Naive thymus-derived CD8-positive, alpha-beta T cell (primary cell): ENCODE measurements around the gene FCN1. TPM values are rescaled to one million over a fixed set of nuclear protein-coding genes. Genes with fewer than 3 reads are reported as not detected.

Experiments
- ATAC-seq, 2 donors: fragments of 150-1000 bp; cut with Tn5 transposase in 1 of 2; sonication (Bioruptor Pico), chemical (Tn5 transposase) in 1 of 2; 1 replicate in 1 of 2; 2 replicates in 1 of 2; pipeline ENCODE4 v1.10.0; 2021; ENCODE audit warnings: mild to moderate bottlenecking in 2 of 2, moderate library complexity in 2 of 2
- POLR2A ChIA-PET: fragments of 350-600 bp; sonication (Branson Sonifier 250); formaldehyde crosslinking; loops from one replicate; lab custom pipeline; 2021; ENCODE audit warnings: antibody characterized with exemption; lab: Charles Lee
- DNase-seq, 10 donors: peaks; one replicate each; pipeline versions ENCODE4 v3.0.0 to v3.0.0-alpha.2; 2020 to 2022
- H3K27ac Mint-ChIP-seq, 10 donors: one replicate each; pipeline ENCODE4 v1.8.0; 2020 to 2022; ENCODE audit warnings: mild to moderate bottlenecking in 10 of 10, mixed read lengths in 10 of 10, moderate library complexity in 4 of 10, inconsistent platforms in 1 of 10
- H3K27me3 Mint-ChIP-seq, 5 donors: one replicate each; pipeline ENCODE4 v1.8.0; 2021 to 2022; ENCODE audit warnings: mixed read lengths in 5 of 5
- H3K36me3 Mint-ChIP-seq, 3 donors: one replicate each; pipeline ENCODE4 v1.8.0; 2020 to 2022; ENCODE audit warnings: mixed read lengths in 3 of 3, mild to moderate bottlenecking in 2 of 3, inconsistent platforms in 1 of 3
- H3K4me1 Mint-ChIP-seq, 4 donors: one replicate each; pipeline ENCODE4 v1.8.0; 2021 to 2022; ENCODE audit warnings: mixed read lengths in 4 of 4
- H3K4me3 Mint-ChIP-seq, 10 donors: one replicate each; pipeline ENCODE4 v1.8.0; 2020 to 2022; ENCODE audit warnings: mild to moderate bottlenecking in 10 of 10, mixed read lengths in 10 of 10, moderate library complexity in 6 of 10, inconsistent platforms in 1 of 10
- H3K9me3 Mint-ChIP-seq, 9 donors: one replicate each; pipeline ENCODE4 v1.8.0; 2020 to 2022; ENCODE audit warnings: mixed read lengths in 9 of 9, mild to moderate bottlenecking in 3 of 9, inconsistent platforms in 1 of 9, moderate library complexity in 1 of 9
- polyA plus RNA-seq, 3 donors: library from polyadenylated mRNA; unstranded; fragments of 300-500 nt; fragmentation: Illumina TruSeq; gene quantifications; one replicate each; pipeline ENCODE4 v1.2.3, GENCODE V29; 2021
- total RNA-seq, 8 experiments: library from RNA in 2 of 8; stranded (reverse) in 2 of 8; gene quantifications; one replicate each; pipeline ENCODE4 v1.2.3 and lab custom pipeline; 2021 to 2026

FCN1 gene
- total and polyA plus RNA-seq, 5 experiments from 2014 or later = 0.59 to 3.1 (median 1.3) TPM

- no peaks in the 10 kb centered on the region for H3K36me3 Mint-ChIP-seq
- peak in 1 of 10 donors; percentile 6 for DNase-seq
These were observed 29.0 kb downstream of the FCN1 start for GRCh38 chr9:134888603-134889190.

GRCh38 chr9:134887686-134888602 is 29.8 kb downstream of the FCN1 start:
- Mint-ChIP-seq H3K36me3 (no peaks in the 10 kb centered on the region), H3K27ac (peak overlapping the region in 2 of 10 donors; percentile 40 to 56), H3K27me3 (peaks cover 6 to 24% (median 11%) of the 10 kb centered on the region in 5 donors), H3K4me1 (peaks cover 0 to 11% (median 3%) of the 10 kb centered on the region in 4 donors), H3K4me3 (no peak overlapping the region), H3K9me3 (no peaks in the 10 kb centered on the region)
- ATAC-seq (no peak), DNase-seq (peak in 1 of 10 donors; percentile 16)
- POLR2A ChIA-PET = no interaction called here

More at GRCh38 chr9:134888603-134889190, 29.0 kb downstream of the FCN1 start:
- no peak for ATAC-seq
- no peak overlapping the region for H3K27ac Mint-ChIP-seq
- H3K4me1 Mint-ChIP-seq = peaks cover 0 to 11% (median 3%) of the 10 kb centered on the region in 4 donors
- H3K9me3 Mint-ChIP-seq = no peaks in the 10 kb centered on the region
- peaks cover 7 to 32% (median 15%) of the 10 kb centered on the region in 5 donors for H3K27me3 Mint-ChIP-seq
- no peak overlapping the region for H3K4me3 Mint-ChIP-seq
- POLR2A ChIA-PET = no interaction called here

GRCh38 chr9:134887219-134887618 is 30.5 kb downstream of the FCN1 start:
- peaks cover 0 to 11% (median 3%) of the 10 kb centered on the region in 4 donors for H3K4me1 Mint-ChIP-seq
- no peaks in the 10 kb centered on the region for H3K9me3 Mint-ChIP-seq
- DNase-seq = no peak
- no peak for ATAC-seq
- H3K36me3 Mint-ChIP-seq = no peaks in the 10 kb centered on the region
- POLR2A ChIA-PET = no interaction called here
- no peak overlapping the region for H3K4me3 Mint-ChIP-seq
- peaks cover 4 to 20% (median 10%) of the 10 kb centered on the region in 5 donors for H3K27me3 Mint-ChIP-seq
- no peak overlapping the region for H3K27ac Mint-ChIP-seq

GRCh38 chr9:134886413-134886913 is 31.2 kb downstream of the FCN1 start:
- peaks cover 0 to 9% (median 3%) of the 10 kb centered on the region in 4 donors for H3K4me1 Mint-ChIP-seq
- ATAC-seq (no peak), DNase-seq (no peak)
- H3K36me3 Mint-ChIP-seq = no peaks in the 10 kb centered on the region
- no peaks in the 10 kb centered on the region for H3K9me3 Mint-ChIP-seq
- H3K27ac Mint-ChIP-seq = no peak overlapping the region
- POLR2A ChIA-PET = no interaction called here
- no peak overlapping the region for H3K4me3 Mint-ChIP-seq
- peaks cover 2 to 13% (median 10%) of the 10 kb centered on the region in 5 donors for H3K27me3 Mint-ChIP-seq

- Mint-ChIP-seq H3K4me3 (no peak overlapping the region), H3K9me3 (no peaks in the 10 kb centered on the region), H3K27ac (no peak overlapping the region), H3K27me3 (peaks cover 2 to 10% (median 7%) of the 10 kb centered on the region in 5 donors), H3K36me3 (no peaks in the 10 kb centered on the region), H3K4me1 (peaks cover 0 to 4% (median 3%) of the 10 kb centered on the region in 4 donors)
- DNase-seq (no peak), ATAC-seq (no peak)
- POLR2A ChIA-PET = no interaction called here
These were observed 31.9 kb downstream of the FCN1 start for GRCh38 chr9:134885679-134886412.

GRCh38 chr9:134885001-134885678 is 32.6 kb downstream of the FCN1 start:
- Mint-ChIP-seq H3K27ac (no peak overlapping the region), H3K4me3 (no peak overlapping the region), H3K36me3 (no peaks in the 10 kb centered on the region), H3K4me1 (peaks cover 0 to 4% (median 3%) of the 10 kb centered on the region in 4 donors), H3K9me3 (no peaks in the 10 kb centered on the region), H3K27me3 (peaks cover 2 to 14% (median 7%) of the 10 kb centered on the region in 5 donors)
- POLR2A ChIA-PET = no interaction called here
- no peak for DNase-seq
- ATAC-seq = no peak

- POLR2A ChIA-PET = no interaction called here
- Mint-ChIP-seq H3K36me3 (no peaks in the 10 kb centered on the region), H3K4me3 (no peak overlapping the region), H3K27ac (no peak overlapping the region), H3K9me3 (no peaks in the 10 kb centered on the region), H3K4me1 (peaks cover 0 to 4% (median 3%) of the 10 kb centered on the region in 4 donors), H3K27me3 (peaks cover 4 to 15% (median 7%) of the 10 kb centered on the region in 5 donors)
- ATAC-seq (no peak), DNase-seq (no peak)
These were observed 33.2 kb downstream of the FCN1 start for GRCh38 chr9:134884492-134884891.

- Mint-ChIP-seq H3K4me1 (peaks cover 0 to 4% (median 3%) of the 10 kb centered on the region in 4 donors), H3K36me3 (no peaks in the 10 kb centered on the region), H3K27ac (no peak overlapping the region), H3K4me3 (no peak overlapping the region), H3K27me3 (peaks cover 6 to 15% (median 7%) of the 10 kb centered on the region in 5 donors), H3K9me3 (no peaks in the 10 kb centered on the region)
- ATAC-seq (no peak), DNase-seq (no peak)
- POLR2A ChIA-PET = no interaction called here
These were observed 34.5 kb downstream of the FCN1 start for GRCh38 chr9:134883040-134883782.

- H3K36me3 Mint-ChIP-seq = no peaks in the 10 kb centered on the region
- no peak overlapping the region for H3K27ac Mint-ChIP-seq
- POLR2A ChIA-PET = no interaction called here
- DNase-seq = no peak
- peaks cover 0 to 2% (median 0%) of the 10 kb centered on the region in 4 donors for H3K4me1 Mint-ChIP-seq
- ATAC-seq = no peak
- H3K4me3 Mint-ChIP-seq = no peak overlapping the region
- H3K9me3 Mint-ChIP-seq = no peaks in the 10 kb centered on the region
- H3K27me3 Mint-ChIP-seq = peaks cover 6 to 13% (median 8%) of the 10 kb centered on the region in 5 donors
These were observed 35.4 kb downstream of the FCN1 start for GRCh38 chr9:134882204-134882785.

GRCh38 chr9:134881313-134881670 is 36.4 kb downstream of the FCN1 start:
- no peak for ATAC-seq
- no peak overlapping the region for H3K4me3 Mint-ChIP-seq
- no peak for DNase-seq
- peaks cover 4 to 12% (median 5%) of the 10 kb centered on the region in 5 donors for H3K27me3 Mint-ChIP-seq
- H3K4me1 Mint-ChIP-seq = no peaks in the 10 kb centered on the region
- H3K36me3 Mint-ChIP-seq = no peaks in the 10 kb centered on the region
- H3K9me3 Mint-ChIP-seq = no peaks in the 10 kb centered on the region
- no peak overlapping the region for H3K27ac Mint-ChIP-seq
- POLR2A ChIA-PET = no interaction called here

GRCh38 chr9:134880484-134881312 is 37.0 kb downstream of the FCN1 start, which contains the start of gene FCN2:
Gene FCN2 (plus strand): TSS chr9:134880810. CDS start chr9:134880822, 12 bp downstream.
- POLR2A ChIA-PET = no interaction called here
- ATAC-seq (no peak), DNase-seq (no peak)
- H3K36me3 Mint-ChIP-seq = no peaks in the 10 kb centered on the region
- no peaks in the 10 kb centered on the region for H3K9me3 Mint-ChIP-seq
- no peak within 1 kb of the TSS for H3K4me3 Mint-ChIP-seq
- no peaks in the 10 kb centered on the region for H3K4me1 Mint-ChIP-seq
- peaks cover 0 to 12% (median 5%) of the 10 kb centered on the region in 5 donors for H3K27me3 Mint-ChIP-seq
- no peak within 1 kb of the TSS for H3K27ac Mint-ChIP-seq
